ENCODE results near the gene ATXN1.

DNA sequence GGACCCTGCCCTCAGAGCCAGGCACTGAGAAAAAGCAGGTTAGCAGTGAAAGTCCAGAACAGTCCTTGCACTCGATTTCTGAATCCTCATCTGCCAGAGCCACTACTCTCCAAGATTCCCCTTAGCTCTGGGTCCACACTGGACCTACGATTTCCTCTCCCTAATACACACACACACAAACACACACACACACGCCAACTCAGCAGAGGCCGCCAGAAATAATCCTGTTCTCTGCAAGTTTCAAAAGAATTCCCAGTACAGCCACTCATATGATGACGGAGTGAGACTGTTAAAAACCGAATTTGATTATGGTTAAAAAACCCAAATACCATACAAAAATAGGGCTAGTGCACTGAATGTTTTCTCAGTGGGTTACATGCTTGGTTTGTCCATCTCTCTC is 432.0 kb downstream of the ATXN1 start:
- TF ChIP-seq ESRRA (IDR thresholded peaks at IDR 0.05; ENCODE audit: borderline replicate concordance, low read length) = no peak
- no peak for TF ChIP-seq POLR2A (IDR thresholded peaks at IDR 0.05; ENCODE audit: low read length)
- no peak for TF ChIP-seq CTCF (IDR thresholded peaks at IDR 0.05)
- no peak for TF ChIP-seq CHD2 (IDR thresholded peaks at IDR 0.05; ENCODE audit: low read length, partially characterized antibody)
- TF ChIP-seq NPAS2 (CRISPR knock-in tag; IDR thresholded peaks at IDR 0.05; ENCODE audit: borderline replicate concordance) = no peak
